T-helper 1 cell (primary cell): ENCODE results near the gene MOGAT2.
"Not testable (repeated sequence)": the region's sequence is repeated elsewhere in the genome, so short reads cannot be mapped to it uniquely, and the experiment has no call there.

Experiments used
- DNase-seq, 5 donors: peaks; one replicate each; pipeline ENCODE4 v3.0.0-alpha.2; 2012 to 2020
- total RNA-seq, 4 donors: gene quantifications; one replicate each; lab custom pipeline; 2026; lab: John Stamatoyannopoulos, UW

Gene MOGAT2
- total RNA-seq = 0 reads per million in 4 donors

DNA sequence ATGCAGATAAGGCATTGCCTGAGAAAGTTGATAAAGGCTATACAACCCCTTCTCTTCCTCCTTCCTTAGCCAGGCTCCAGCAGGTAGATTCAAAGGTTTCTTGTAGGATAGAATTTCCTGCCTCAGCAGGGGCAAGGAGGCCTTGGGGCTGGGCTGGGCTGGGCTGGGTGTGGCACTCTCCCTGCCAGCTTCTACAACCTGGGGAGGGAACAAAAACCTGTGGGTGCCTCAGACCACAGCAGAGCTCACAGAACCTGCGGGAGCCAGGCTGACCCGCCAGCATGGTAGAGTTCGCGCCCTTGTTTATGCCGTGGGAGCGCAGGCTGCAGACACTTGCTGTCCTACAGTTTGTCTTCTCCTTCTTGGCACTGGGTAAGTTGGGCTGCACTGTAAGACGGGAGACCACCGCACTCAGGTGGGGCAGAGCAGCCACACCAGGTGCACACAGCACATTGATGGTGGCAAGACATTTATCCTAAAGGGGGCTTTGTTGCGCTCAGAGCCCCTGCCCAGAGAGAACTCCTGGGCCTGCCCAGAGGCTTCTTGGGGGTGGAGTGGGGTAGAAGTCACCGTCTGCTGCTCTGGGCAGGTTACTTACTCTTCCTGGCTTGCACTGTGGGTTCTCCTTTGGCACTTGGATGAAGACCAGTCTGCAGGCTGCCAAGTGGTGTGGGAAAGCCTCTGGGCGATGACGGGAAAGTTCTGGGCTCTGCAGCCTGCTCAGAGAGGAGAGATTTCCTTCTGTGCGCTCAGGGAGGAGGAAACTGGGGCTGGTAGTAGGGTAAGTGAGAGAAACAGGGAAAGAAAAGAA lies at the start of gene MOGAT2:
TSS of gene MOGAT2 (plus strand) at position 231 of the 811 bp plus-strand sequence. CDS start at position 282, 51 bp downstream.
- no peak for DNase-seq

DNA sequence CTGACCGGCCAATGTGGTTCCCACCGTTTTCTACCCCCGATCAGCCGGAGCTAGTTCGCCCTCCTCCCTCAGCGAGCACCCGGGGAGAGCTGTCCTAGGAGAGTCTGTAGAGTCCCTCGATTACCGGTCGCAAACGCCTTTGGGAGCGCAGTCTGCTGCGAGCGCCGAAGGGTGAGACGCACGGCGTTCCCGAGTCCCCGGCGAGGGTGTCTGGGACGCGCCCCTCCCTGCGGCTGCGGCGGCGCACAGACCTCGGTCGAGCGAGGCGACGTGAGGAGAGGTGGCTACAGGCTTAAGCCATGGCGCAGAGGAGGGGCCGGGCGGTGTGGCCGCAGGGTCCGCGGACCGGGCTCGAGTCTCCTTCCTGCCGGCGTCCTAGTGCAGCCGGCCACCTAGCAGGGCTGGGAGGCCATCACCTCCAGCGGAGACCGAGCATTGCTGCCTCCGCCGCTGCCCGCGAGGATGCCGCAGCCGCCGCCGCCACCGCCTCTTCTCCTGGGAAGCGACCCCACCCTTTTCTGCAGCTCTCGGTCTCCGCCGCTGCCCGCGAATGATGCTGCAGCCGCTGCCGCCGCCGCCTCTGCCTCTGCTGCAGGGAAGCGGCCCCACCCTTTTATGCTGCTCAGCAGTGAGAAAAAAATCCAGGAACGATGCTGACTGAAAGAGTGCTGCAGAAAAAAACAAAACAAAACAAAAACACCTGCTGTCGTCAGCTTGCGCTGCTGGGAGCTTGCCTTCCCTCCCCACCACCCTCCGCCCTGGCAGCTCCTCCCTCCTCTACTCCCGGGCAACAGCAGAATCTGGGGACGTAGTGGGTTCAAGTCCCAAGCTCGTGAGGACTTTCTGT lies 49.0 kb upstream of the MOGAT2 start, which contains the start of gene MAP6:
TSS of gene MAP6 (minus strand) at position 588 of the 847 bp plus-strand sequence. CDS start 669 bp downstream, outside the sequence.
- peak in 1 of 5 donors; percentile 68 for DNase-seq

DNA sequence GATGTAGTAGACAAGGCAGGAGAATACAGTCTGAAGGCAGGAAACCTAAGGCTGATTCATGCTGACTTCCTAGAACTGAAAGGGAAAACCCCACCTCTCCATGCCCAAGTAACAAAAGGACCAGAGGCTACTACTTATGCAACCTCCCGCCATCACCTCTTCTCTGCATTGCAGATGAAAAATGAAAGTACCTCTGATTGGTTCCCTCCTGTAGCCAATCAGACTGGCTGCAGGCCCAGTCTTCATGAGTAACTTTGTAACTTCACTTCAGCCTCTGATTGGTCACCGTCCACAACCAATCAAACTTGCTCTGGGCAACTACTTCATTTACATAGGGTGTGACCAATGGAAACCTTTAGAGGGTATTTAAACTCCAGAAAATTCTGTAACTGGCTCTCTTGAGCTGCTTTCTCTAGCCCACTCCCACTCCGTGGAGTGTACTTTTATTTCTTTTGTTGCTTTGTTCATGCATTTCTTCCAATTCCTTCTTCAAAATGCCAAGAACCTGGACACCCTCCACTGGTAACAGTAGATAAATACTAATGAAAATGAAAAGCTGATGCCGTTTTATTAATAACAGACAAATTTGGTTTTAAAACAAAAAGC lies 43.6 kb upstream of the MOGAT2 start:
- DNase-seq = peak in 1 of 5 donors; percentile 86

DNA sequence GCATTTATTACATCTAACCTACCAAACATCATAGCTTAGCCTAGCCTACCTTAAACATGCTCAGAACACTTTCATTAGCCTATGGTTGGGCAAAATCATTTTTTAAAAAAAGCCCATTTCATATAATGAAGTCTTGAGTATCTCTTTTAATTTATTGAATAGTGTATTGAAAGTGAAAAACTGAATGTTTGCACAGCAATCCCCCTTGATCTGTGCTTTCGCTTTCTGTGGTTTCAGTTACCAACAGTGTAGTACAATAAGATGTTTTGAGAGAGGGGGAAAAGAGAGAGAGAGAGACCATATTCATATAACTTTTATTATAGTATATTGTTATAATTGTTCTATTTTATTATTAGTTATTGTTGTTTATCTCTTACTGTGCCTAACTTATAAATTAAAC lies 40.4 kb upstream of the MOGAT2 start:
- no peak for DNase-seq

DNA sequence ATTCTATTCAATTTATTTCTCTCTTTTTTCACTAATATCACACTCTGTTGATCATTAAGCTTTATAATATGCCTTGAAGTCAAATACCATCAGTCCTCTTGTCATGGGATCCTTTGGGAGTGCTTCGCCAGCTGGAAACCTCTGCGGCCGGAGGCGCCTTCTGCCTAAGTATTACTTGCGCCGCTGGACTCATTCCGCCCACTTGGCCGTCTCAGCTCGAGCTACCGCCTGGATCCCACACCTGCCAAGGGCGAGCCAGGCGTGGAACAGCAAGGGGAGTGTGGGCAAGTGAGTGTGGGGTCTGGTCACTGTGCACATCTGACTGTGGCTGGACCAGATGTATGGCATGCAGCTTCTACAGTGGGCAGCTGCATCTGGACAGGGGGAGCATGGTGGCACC lies 39.7 kb upstream of the MOGAT2 start:
- DNase-seq = no peak

DNA sequence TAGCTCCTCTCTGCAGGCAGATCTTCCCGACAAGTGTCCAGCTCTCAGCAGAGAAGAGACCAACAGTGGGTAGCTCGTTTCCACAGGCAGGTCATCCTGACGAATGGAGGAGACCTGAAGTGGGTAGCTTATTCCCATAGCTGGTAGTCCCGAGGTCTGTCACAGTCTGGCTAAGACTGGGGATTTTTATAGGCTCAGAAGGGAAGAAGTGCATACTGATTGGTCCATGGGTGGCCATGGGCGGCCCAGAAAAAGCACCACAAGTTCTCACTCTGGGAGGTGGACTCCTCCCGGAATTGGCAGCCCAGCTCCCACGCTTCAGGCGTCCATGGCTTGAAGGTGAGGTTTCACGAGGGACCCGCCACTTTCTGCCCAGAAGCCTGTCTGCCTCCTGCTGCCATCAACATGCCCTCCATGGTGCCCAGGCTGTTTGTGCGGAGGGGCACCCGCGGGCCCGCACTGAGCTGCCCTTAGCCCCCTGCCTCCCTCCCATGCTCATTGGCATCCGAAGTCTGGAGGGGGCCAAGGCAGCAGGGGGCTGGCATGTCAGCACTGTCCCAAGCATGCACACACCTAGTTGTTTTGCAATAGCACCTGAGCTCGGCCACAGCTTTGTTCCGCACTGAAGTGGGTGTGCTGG lies 38.9 kb upstream of the MOGAT2 start:
- no peak for DNase-seq

DNA sequence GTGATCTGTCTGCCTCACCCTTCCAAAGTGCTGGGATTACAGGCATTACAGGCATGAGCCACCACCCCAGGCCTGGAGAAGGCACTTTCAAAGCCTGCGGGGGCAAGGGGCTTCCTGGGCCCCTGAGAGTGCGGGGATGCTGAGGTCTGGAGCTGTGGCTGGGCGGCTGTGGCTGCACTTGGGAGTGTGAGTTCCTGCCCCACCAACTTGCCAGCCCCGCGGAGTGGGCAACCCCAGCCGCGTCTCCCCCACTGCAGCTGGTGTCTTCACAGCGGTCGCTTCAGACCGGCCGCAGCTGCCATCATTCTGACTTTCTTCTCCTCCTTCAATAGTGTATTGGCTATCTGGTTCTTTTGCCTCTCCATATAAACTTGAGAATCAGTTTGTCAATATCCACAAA lies 38.1 kb upstream of the MOGAT2 start:
- no peak for DNase-seq

DNA sequence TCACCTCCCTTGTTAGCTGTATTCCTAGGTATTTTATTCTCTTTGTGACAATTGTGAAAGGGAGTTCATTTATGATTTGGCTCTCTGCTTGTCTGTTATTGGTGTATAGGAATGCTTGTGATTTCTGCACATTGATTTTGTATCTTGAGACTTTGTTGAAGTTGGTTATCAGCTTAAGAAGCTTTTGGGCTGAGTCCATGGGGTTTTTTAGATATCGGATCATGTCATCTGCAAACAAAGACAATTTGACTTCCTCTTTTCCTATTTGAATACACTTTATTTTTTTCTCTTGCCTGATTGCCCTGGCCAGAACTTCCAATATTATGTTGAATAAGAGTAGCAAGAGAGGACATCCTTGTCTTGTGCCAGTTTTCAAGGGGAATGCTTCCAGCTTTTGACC lies 33.8 kb upstream of the MOGAT2 start:
- DNase-seq = not testable (repeated sequence)

DNA sequence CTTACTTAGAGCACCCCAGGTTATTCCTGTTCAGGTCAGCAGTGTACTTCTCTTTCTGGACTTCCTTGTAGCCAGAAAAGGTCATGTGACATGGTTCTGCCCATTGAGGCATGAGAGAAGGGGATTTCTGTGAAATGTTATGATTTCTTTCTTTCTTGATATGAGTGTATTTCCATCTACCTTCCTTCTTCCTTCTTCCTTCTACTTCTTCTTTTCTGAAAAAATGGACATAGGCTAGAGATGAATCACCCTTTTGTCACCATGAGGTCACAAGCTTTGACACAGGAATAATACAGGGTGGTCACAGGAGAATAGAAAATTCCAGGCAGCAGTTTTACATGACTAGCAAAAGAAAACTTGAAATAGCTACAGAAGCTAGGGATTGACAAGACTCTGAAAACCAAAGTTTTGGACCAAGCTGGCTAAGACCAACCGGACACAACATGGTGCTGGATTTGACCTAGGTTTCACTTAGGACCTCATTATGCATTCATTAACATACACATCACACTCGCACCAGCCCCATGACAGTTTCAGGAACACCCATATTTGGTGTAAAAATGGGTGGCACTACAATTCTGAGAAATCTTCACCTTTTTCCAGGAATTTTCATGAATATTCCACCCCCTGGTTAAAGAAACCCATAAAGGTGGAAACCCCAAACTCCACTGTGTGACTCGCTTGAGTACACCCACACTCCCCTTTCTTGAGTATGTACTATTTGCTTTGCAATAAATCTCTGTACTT lies 27.6 kb upstream of the MOGAT2 start:
- no peak for DNase-seq

DNA sequence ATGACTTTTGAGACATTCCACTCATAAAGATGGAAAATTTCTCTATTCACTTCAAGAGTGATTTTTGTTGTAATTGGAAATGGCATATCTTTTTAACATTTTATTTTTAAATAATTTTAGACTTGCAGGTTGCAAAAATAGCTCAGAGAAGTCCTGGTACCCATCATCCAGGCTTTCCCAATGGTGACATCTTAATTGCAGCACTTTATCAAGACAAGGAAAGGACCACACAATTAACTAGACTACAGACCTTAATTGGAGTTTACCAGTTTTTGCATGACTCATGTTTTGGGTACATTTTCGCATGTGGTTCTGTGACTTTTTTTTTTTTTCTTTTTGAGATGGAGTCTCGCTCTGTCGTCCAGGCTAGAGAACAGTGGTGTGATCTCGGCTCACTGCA lies 25.8 kb upstream of the MOGAT2 start:
- DNase-seq = no peak

DNA sequence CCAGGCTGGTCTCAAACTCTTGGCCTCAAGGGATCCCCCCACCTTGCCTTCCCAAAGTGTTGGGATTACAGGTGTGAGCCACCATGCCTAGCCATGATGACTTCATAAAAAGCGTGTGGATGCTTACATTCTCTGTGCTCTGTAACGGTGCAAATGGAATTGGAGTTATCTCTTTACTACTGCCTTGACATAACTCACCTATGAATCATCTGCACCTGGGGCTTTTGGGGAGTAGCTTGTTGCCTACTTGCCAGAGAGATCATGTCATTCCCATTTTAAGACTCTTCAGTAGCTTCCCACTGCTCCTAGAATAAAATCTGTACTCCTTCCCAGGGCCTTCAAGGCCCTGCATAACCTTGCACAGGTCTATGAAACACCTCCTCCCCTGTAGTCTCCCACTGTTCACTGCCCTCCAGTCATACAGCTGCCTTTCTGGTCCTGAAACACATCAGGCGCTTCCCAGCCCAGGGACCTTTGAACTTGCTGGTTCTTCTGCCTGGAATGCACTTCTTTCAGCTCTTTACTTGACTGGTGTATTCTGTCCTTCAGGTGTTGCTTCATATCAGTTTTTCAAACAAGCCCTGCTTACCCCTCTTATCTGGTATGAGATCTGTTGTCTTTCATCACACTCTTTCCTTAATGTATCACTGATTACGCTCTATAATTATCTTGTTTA lies 19.6 kb upstream of the MOGAT2 start:
- no peak for DNase-seq

DNA sequence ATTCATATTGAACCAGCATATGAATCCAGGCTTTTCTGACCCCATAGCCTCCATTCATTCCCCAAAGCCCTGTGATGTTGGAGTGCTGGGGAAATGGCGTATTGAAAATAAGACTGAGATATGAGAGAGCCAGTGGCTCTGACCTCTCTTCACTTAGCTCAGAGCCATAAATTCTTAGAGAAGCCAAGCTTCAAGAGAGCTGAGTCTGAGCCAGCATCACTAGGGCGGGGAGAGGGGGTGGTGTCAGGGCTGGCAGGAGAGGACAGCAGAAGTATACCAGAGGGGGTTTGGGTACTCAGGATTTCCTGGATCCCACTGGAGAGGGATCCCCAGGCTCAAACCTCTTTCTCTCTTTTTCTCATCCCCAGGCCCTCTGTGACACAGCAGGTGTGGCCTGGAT lies 16.7 kb upstream of the MOGAT2 start:
- no peak for DNase-seq

DNA sequence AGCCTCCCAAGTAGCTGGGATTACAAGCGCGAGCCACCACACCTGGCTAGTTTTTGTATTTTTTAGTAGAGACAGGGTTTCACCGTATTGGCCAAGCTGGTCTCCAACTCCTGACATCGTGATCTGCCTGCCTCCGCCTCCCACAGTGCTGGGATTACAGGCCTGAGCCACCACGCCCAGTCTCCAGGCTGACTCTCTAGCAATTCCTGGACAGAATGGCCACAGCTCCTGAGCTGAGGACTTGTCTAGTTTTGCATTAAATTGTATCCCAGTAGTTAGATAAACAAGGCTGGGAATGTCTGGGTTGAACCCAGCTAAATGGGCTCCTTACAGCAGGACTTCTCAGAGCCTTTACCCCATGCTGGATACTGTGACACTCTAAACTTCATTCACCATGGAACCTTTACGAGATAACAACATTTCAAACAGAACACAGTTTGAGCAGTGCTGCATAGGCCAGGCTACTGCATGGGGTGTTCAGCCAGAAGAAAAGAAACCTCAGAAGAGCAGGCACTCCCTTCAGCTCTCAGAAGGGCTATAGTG lies 13.9 kb upstream of the MOGAT2 start:
- DNase-seq = no peak

DNA sequence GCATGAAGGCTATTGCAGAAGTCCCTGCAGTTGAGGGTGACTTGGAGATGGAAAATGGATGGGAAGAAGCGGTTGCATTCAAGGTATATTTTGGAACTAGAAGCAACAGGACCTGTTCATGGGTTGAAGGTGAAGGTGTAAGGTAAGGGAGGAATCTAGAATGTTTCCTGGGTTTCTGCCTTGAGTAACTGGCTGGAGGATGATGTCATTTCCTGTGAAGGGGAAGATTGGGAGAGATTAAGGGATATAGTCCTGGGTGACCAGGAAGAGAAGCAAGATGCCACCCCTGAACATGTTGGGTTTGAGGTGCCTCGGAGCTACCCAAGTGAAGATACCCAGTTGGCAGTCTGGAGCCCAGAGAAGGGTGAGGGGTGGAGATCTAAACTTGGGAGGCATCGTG lies 12.1 kb upstream of the MOGAT2 start:
- DNase-seq = no peak

DNA sequence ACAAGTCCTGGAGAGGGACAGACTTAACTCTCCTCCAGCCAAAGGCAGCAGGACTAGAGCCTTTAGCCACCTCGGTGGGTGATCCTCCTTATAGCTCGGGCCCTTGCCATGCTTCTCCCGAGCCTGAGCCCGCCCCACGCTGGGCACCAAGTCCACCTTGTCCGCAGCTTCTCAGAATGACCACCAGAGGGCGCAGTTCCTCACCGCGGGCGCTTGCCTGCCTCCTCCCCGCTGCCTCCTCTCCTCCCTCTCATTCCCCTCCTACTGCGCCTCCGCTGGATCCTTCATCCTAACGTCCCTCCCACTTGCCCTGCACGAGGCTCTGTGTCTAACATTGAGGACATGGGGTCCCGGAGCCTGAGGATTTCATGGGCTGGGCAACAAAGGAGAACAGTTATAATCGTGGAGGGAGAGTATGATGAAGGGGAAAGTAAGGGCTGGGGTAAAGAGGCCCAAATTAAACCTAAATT lies 11.3 kb upstream of the MOGAT2 start:
- DNase-seq = peak; percentile 33 to 64 (median 51)

DNA sequence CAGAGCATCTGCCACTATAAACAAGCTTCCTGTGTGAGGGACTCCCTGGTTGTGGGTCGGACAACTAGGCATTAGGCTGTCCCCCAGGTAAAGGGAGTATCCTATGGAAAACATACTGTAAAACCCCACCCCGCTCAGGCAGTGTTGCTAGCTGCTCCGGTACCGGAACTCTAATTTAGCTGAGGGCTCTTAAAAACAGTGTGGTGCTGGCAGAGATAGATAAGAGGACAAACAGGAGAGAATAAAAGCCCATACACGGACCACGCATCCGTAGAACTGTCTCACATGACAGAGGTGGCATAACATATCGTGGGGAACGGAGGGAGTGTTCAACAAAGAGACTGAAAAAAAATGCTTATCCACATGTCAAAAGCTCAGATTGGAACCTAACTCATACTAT lies 3.4 kb upstream of the MOGAT2 start:
- DNase-seq = no peak

DNA sequence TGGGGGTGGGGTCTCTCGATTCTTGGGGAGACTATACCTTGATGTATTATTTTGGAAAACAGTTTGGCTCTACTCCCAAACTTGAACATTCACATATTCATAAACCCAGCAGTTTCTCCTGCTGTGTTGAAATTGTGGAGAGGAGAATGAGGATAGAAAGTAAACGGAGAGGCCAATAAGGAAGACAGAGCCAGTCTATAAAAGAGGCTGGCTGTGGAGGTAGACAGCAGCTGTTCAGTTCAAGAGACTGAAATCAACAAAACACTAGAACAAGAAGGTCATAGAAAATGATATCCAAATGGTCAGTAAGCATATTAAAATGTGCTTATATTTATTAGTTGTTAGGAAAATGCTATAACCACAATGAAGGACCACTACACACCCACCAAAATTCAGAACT lies 1.9 kb upstream of the MOGAT2 start:
- DNase-seq = no peak

DNA sequence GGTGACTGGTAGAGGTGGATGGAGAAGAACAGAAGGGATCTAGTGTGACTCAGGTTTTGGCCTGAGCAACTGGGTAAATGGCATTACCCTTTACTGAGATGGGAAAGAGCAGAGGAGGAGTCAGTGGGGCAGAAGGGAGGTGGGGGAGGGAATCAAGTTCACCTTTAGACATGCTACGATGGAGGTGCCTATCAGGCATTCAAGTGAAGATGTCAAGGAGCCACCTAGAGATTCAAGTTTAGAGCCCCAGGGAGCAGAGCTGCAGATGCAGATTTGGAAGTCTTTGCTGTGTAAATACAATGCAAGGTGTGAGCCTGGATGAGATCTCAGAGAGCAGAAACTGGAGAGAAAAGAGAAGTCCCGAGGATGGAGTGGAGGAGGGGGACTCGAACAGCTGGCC lies 979 bp upstream of the MOGAT2 start:
- DNase-seq = no peak

DNA sequence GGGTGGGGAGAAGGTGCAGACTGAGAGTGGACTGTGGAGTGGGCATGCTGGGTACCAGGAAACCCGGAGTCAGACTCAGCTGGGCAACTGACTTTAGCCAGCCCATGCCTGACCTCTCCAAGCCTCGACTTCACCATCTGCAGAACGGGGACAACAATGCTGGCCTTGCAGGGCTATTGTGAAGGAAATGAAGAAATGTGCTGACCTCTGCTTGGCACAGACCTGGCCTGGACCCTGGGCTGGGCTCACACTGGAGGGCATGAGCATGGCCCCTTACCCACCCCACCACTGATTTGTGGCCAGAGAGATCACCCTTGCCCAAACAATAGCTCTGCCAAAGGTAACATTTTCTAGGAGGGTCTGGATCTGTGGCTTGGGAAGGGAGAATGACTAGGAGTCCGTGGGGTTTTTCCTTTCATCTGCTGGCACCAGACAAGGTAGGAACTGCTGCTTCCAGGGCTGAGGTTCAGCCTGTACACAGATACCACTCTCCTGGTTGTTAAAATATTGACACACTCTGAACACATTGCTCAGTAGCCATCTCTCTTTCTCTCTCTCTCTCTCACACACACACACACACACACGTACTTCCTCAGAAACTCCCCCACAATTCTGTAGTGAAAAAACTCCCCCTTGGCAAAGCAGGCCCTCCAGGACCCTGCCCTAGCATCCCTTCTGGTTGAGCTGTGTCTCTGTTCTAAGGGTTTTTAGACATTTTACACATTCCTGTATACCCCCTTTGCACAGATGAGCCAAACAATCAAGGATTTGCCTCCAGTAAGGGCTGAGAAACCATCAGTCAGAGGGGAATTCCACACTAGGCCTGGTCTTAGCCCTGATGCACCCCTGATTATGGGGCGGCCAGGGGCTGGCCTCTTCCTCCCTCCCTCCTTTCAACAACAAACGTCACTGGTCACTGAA lies 1.0 kb downstream of the MOGAT2 start:
- DNase-seq = no peak
